Measurements from ENCODE around the gene SPATA9.

The SPATA9 gene, protein sequence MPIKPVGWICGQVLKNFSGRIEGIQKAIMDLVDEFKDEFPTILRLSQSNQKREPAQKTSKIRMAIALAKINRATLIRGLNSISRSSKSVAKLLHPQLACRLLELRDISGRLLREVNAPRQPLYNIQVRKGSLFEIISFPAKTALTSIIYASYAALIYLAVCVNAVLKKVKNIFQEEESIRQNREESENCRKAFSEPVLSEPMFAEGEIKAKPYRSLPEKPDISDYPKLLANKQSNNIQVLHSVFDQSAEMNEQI

DNA sequence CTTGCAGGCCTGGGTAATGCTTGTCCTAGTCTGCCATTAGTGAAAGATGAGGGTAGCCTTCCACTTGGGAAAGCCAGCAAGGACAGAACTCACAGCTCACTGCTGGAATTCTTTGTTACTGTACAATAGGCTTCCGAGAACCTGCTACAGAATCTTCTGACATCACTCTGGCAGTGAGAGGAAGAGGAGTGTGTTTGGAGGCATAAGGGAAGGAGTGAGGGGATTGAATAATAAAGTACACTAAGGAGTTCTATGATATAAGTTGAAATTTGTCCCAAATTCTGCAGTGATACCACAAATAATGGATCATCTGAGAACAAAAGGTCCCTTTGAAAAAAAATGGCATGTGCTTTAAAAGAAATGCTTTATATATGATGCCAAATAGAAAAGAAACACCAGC, at the start of gene SPATA9:
TSS of gene SPATA9 (minus strand) at position 101 of the 400 bp plus-strand sequence. CDS start 137 bp downstream, outside the sequence.
- H3K79me2 ChIP-seq (ENCODE audit: control insufficient read depth, insufficient read depth, low read length, unreplicated experiment), result no peaks in the 10 kb centered on the region
- H3K27me3 ChIP-seq (ENCODE audit: insufficient read depth, low read length), result no peaks in the 10 kb centered on the region
- no peak within 1 kb of the TSS for H3K4me3 ChIP-seq (ENCODE audit: low read depth, low read length)
- no peaks in the 10 kb centered on the region for H3K36me3 ChIP-seq (ENCODE audit: insufficient read depth, low read length)
- no peaks in the 10 kb centered on the region for H3K4me1 ChIP-seq (ENCODE audit: control insufficient read depth, insufficient read depth, low read length, unreplicated experiment)
- H3K27ac ChIP-seq (ENCODE audit: low read depth, low read length), result no peak within 1 kb of the TSS
- H2AFZ ChIP-seq (ENCODE audit: low read length, unreplicated experiment), result no peak within 1 kb of the TSS

DNA sequence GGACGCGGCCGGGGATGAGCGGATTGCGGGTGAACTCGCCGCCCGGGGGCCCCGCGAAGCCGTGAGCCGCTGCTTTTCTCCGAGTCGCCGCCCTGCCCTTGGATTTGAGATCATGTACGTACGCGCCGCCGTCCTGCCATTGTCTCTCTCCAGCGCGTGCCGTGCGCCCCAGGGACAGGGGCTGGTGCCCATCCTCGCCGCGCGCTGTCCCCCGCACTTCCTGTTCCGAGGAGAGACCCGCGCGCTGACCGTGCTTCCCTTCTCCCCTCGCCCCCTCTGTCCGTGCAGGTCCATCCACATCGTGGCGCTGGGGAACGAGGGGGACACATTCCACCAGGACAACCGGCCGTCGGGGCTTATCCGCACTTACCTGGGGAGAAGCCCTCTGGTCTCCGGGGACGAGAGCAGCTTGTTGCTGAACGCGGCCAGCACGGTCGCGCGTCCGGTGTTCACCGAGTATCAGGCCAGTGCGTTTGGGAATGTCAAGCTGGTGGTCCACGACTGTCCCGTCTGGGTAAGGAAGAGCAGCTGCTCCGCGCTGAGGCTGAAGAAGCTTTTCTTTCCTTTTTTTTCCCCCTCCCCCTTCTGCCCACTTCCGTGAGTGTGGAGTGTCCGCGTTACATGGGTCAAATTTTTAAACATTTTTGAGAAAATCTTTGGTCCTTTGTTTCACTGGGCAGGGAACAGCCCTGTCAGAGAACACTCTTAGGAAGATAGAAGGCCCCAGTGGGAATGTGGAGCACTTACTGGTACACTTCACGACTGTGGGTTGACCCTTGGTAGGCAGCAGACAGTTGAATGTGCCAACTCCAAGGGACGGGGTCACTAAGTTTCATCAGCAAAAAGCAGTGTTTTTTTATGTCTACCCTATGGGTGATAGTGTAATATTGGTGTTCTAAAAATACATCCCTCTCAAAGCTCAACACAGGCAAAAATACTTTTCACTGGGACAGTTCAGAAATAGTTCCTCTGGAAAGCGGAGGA, 49.1 kb upstream of the SPATA9 start:
- H3K36me3 ChIP-seq (ENCODE audit: insufficient read depth, low read length), result peaks cover 2% of the 10 kb centered on the region
- no peaks in the 10 kb centered on the region for H3K27me3 ChIP-seq (ENCODE audit: insufficient read depth, low read length)
- peak overlapping the region; percentile 73 for H3K27ac ChIP-seq (ENCODE audit: low read depth, low read length)
- peaks cover 47% of the 10 kb centered on the region for H3K4me1 ChIP-seq (ENCODE audit: control insufficient read depth, insufficient read depth, low read length, unreplicated experiment)
- H3K79me2 ChIP-seq (ENCODE audit: control insufficient read depth, insufficient read depth, low read length, unreplicated experiment), result peaks cover 57% of the 10 kb centered on the region
- peak overlapping the region; percentile 11 for H2AFZ ChIP-seq (ENCODE audit: low read length, unreplicated experiment)
- H3K4me3 ChIP-seq (ENCODE audit: low read depth, low read length), result peak overlapping the region; percentile 94

DNA sequence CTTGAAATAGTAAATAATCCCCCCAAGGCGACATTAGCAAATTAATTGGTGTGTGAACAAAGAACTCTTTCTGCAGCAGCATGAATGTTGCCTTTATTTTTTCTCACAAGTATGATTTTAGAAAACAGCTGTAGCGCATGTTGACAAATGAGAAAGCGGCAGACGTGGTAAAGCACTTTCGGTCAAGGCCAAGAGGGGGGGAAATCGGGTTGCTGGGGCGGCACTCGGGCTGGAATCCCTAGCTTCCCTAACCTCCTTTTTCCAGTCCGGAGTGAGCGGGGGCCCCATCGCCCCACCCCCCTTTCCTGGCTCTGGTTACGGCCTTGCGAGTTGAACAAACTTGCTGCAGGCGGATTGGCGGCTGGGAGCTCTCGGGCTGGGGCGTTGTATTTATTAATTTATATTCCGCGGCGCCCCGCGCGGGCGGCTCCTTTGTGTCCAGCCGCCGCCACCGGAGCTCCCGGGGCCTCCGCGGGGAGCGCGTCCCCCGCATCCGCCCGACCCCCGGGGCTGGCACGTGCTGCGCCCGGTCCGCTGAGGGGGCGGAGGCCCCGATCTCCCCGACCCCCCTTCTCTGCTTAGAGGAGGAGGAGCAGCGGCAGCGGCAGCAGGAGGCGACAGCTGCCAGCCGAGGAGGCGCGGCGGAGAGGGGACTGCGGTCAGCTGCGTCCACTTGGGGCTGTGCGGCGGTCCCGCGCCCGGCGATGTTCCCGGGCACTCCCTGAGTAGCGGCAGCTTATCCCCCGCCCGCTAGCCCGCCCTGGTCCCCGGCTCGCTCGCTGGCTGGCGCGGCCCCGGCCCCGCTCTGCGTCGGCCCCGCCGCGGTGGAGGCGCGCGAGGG, 48.2 kb upstream of the SPATA9 start, which contains the start of gene RHOBTB3:
TSS of gene RHOBTB3 (plus strand) at position 607 of the 841 bp plus-strand sequence. CDS start 347 bp downstream, outside the sequence.
- Histone ChIP-seq H3K27ac (ENCODE audit: low read depth, low read length) (peak within 1 kb of the TSS; percentile 73), H3K36me3 (ENCODE audit: insufficient read depth, low read length) (no peaks in the 10 kb centered on the region; the same call in 1 of the 2 replicates), H3K27me3 (ENCODE audit: insufficient read depth, low read length) (no peaks in the 10 kb centered on the region), H3K79me2 (ENCODE audit: control insufficient read depth, insufficient read depth, low read length, unreplicated experiment) (peaks cover 49% of the 10 kb centered on the region), H3K4me1 (ENCODE audit: control insufficient read depth, insufficient read depth, low read length, unreplicated experiment) (peaks cover 47% of the 10 kb centered on the region), H3K4me3 (ENCODE audit: low read depth, low read length) (peak within 1 kb of the TSS; percentile 94), H2AFZ (ENCODE audit: low read length, unreplicated experiment) (peak within 1 kb of the TSS; percentile 69)

DNA sequence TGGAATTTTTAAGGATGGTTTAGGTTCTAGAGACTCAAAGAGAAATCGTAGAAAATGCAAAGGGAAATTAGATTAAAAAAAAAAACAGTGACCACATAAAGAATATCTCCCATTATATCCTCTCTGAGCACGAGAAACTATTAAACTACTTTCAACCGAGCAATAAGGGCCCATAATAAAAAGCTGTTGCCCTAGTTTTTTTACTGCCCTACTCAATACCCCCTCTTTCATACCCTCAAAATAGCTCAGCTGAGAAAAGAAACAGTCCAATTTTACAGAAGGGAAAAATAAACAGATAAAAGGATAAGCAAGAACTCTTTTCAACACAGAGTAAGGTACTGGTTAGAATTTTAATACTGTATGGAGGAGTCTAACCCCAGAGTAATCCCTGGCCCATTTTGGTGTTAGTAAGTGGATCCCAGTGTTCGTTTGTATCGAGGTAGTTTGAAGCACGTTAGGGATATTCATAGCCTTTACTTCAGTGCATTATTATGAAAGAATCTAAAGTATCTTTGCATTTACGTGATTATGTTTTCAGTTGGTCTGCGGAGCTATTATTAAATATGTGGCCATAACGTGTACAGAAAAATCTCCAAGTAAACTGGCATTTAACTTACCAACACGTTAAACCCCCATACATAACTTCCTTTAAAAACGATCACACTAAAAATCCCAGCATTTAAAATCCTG, 47.4 kb upstream of the SPATA9 start:
- peak overlapping the region; percentile 73 for H3K27ac ChIP-seq (ENCODE audit: low read depth, low read length)
- H2AFZ ChIP-seq (ENCODE audit: low read length, unreplicated experiment), result peak overlapping the region; percentile 69
- H3K4me1 ChIP-seq (ENCODE audit: control insufficient read depth, insufficient read depth, low read length, unreplicated experiment), result peaks cover 45% of the 10 kb centered on the region
- H3K79me2 ChIP-seq (ENCODE audit: control insufficient read depth, insufficient read depth, low read length, unreplicated experiment), result peaks cover 41% of the 10 kb centered on the region
- no peaks in the 10 kb centered on the region for H3K27me3 ChIP-seq (ENCODE audit: insufficient read depth, low read length)
- H3K4me3 ChIP-seq (ENCODE audit: low read depth, low read length), result peak overlapping the region; percentile 94
- H3K36me3 ChIP-seq (ENCODE audit: insufficient read depth, low read length), result no peaks in the 10 kb centered on the region; the same call in 1 of the 2 replicates

DNA sequence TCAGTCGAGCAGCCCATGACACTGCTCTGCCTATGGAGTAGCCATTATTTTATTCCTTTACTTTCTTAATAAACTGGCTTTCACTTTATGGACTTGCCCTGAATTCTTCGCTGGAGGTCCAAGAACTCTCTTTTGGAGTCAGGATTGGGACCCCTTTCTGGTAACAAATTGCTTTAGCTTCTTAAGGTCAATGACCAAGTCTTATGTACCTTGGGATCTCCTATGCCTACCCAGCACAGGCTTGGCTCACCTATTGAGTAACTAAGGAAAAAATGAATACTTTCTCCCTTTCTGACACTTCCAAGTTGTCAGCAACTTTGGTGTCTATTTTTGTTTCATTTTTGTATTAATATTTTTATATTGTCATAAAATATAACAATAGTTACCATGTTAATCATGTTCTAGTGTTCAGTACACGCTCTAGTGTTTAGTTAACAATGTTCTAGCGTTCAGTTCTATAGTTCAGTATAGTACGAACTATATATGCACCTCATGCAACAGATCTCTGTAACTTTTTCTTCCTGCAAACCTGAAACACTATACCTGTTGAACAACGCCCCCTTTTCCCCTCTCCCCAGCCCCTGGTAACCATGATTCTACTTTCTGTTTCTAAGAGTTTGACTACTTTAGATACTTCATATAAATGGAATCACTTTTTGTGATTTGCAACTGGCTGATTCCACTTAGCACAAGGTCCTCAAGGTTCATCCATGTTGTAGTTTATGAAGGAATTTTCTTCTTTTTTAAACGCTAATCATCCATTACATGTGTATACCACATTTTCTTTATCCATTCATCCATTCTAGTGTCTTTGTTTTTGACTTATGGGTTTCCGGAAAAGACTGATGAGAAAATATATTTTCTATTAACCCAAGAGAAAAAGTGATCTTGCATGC, 46.6 kb upstream of the SPATA9 start:
- Histone ChIP-seq H2AFZ (ENCODE audit: low read length, unreplicated experiment) (peak overlapping the region; percentile 69), H3K79me2 (ENCODE audit: control insufficient read depth, insufficient read depth, low read length, unreplicated experiment) (peaks cover 33% of the 10 kb centered on the region), H3K27ac (ENCODE audit: low read depth, low read length) (peak overlapping the region; percentile 73)

DNA sequence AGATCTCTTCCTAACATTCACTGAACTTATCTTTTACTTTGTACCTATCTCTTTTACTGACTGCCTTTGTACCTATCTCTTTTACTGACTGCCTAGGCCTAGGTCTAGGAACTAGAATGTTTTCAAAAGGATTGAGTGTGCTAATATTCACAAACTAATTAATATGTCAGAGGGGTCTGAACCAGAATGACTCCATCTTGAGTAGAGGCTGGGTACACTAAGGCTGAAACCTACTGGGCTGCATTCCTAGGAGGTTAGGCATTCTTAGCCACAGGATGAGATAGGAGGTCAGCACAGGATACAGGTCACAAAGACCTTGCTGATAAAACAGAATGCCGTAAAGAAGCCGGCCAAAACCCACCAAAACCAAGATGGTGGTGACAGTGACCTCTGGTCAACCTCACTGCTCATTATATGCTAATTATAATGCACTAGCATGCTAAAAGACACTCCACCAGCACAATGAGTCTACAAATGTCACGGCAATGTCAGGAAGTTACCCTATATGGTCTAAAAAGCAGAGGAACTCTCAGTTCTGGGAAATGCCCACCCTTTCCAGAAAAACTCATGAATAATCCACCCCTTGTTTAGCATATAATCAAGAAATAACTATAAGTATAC, 45.8 kb upstream of the SPATA9 start:
- H3K36me3 ChIP-seq (ENCODE audit: insufficient read depth, low read length), result no peaks in the 10 kb centered on the region
- peak overlapping the region; percentile 73 for H3K27ac ChIP-seq (ENCODE audit: low read depth, low read length)
- H3K79me2 ChIP-seq (ENCODE audit: control insufficient read depth, insufficient read depth, low read length, unreplicated experiment), result peaks cover 25% of the 10 kb centered on the region
- H3K4me3 ChIP-seq (ENCODE audit: low read depth, low read length), result peak overlapping the region; percentile 40
- no peaks in the 10 kb centered on the region for H3K27me3 ChIP-seq (ENCODE audit: insufficient read depth, low read length)
- H3K4me1 ChIP-seq (ENCODE audit: control insufficient read depth, insufficient read depth, low read length, unreplicated experiment), result peaks cover 58% of the 10 kb centered on the region
- H2AFZ ChIP-seq (ENCODE audit: low read length, unreplicated experiment), result peak overlapping the region; percentile 9

More for the DNA sequence above, 46.6 kb upstream of the SPATA9 start:
- Histone ChIP-seq H3K4me1 (ENCODE audit: control insufficient read depth, insufficient read depth, low read length, unreplicated experiment) (peaks cover 51% of the 10 kb centered on the region), H3K27me3 (ENCODE audit: insufficient read depth, low read length) (no peaks in the 10 kb centered on the region), H3K36me3 (ENCODE audit: insufficient read depth, low read length) (no peaks in the 10 kb centered on the region; the same call in 1 of the 2 replicates), H3K4me3 (ENCODE audit: low read depth, low read length) (peak overlapping the region; percentile 94)

DNA sequence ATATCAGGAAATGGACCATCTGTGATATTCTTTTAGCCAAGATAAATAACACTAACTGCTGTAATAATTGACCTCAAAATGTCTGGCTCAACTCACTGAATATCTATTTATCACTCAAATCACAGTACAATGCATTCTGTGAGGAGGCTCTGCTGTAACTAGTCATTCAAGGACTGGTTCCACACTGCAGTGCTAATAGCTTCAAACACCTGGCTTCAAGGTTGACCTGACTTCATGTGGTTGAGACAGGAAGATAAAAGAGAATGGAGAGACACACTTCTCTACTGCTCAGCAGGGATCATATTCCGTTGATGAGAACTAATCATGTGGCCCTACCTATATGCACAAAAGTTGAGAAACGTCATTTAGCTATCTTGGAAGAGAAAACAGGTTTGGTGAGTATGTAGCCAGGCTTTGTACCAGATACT, 45.0 kb upstream of the SPATA9 start:
- H3K79me2 ChIP-seq (ENCODE audit: control insufficient read depth, insufficient read depth, low read length, unreplicated experiment), result peaks cover 17% of the 10 kb centered on the region
- H3K36me3 ChIP-seq (ENCODE audit: insufficient read depth, low read length), result no peaks in the 10 kb centered on the region
- H3K27me3 ChIP-seq (ENCODE audit: insufficient read depth, low read length), result no peaks in the 10 kb centered on the region
- H3K27ac ChIP-seq (ENCODE audit: low read depth, low read length), result peak overlapping the region; percentile 56
- peaks cover 63% of the 10 kb centered on the region for H3K4me1 ChIP-seq (ENCODE audit: control insufficient read depth, insufficient read depth, low read length, unreplicated experiment)
- no peak overlapping the region for H2AFZ ChIP-seq (ENCODE audit: low read length, unreplicated experiment)
- H3K4me3 ChIP-seq (ENCODE audit: low read depth, low read length), result no peak overlapping the region

DNA sequence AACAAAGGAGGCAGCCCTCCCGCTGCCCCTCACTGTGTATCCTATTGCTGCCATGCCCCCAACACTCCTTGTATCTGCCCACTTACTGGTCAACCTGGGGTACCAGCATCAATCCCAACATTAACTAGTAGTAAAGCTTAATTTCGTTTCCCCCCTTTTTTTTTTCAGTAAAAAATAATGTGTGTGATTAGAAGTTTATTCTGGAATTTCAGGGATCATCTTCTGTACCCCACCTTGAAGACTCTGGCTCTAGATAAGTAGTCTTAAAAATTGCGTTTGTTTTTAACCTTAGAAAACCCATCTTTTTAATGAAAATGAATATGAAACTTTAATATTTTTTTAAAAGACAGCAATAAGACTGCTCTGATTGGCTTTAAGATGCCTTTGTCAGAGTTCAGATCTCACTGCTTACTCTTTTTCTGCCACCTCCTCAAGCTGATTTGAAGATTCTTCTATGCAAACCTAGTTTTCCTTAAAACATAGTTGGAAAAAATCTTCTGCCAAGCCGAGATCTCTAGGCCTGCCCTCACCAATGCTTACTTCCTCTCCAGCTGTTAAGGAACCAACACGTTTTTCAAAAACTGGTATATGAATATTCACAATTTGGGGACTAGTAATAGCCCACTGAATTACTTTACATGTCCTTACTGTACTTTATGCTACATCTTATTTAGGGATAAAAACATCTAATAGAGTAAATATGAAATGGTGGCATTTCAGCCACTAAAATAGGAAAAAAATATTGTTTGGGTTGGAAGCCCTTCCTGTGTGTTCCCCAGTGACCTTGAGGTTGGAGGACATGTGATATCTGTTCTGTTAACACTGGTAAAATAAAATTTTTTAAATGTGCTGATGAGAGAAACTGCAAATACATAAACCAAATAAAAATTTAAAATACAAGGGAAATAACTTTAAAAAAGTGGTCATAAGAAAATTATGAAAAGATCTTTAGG, 44.3 kb upstream of the SPATA9 start:
- H3K36me3 ChIP-seq (ENCODE audit: insufficient read depth, low read length), result no peaks in the 10 kb centered on the region
- peaks cover 63% of the 10 kb centered on the region for H3K4me1 ChIP-seq (ENCODE audit: control insufficient read depth, insufficient read depth, low read length, unreplicated experiment)
- H2AFZ ChIP-seq (ENCODE audit: low read length, unreplicated experiment), result peak overlapping the region; percentile 70
- H3K4me3 ChIP-seq (ENCODE audit: low read depth, low read length), result peak overlapping the region; percentile 68
- peaks cover 10% of the 10 kb centered on the region for H3K79me2 ChIP-seq (ENCODE audit: control insufficient read depth, insufficient read depth, low read length, unreplicated experiment)
- peak overlapping the region; percentile 56 for H3K27ac ChIP-seq (ENCODE audit: low read depth, low read length)
- H3K27me3 ChIP-seq (ENCODE audit: insufficient read depth, low read length), result no peaks in the 10 kb centered on the region

Data from ACC112 (cell line).